Measurements from ENCODE around the gene UVSSA.

UVSSA gene

DNA sequence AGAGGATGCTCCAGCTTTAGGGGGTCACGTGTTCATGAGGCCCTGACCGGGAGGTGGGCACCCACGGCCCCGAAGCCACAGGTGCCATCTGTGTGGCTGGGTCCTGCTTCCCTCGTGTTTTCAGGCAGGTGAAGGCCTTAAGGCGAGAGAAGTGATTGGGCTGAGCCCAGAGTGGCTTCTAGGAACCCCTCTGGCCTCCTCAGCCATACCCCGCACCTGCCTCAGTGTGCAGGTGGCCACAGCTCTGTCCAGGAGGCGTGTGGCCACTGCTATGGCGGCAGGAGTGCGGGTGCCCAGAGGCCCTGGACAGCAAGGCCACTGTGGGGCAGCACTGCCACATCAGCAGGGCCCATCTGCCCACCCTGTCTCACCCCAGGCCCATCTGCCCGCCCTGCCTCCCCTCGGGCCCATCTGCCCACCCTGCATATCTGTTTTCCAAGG is 34.2 kb downstream of the UVSSA start:
- DNase-seq (ENCODE audit: low spot score), result no peak
- in situ Hi-C loops (cut with MboI; ENCODE audit: low sequenced_read_pairs, unreplicated experiment), result no loop called here
- TF ChIP-seq, protein P1, sequence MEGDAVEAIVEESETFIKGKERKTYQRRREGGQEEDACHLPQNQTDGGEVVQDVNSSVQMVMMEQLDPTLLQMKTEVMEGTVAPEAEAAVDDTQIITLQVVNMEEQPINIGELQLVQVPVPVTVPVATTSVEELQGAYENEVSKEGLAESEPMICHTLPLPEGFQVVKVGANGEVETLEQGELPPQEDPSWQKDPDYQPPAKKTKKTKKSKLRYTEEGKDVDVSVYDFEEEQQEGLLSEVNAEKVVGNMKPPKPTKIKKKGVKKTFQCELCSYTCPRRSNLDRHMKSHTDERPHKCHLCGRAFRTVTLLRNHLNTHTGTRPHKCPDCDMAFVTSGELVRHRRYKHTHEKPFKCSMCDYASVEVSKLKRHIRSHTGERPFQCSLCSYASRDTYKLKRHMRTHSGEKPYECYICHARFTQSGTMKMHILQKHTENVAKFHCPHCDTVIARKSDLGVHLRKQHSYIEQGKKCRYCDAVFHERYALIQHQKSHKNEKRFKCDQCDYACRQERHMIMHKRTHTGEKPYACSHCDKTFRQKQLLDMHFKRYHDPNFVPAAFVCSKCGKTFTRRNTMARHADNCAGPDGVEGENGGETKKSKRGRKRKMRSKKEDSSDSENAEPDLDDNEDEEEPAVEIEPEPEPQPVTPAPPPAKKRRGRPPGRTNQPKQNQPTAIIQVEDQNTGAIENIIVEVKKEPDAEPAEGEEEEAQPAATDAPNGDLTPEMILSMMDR (IDR thresholded peaks at IDR 0.05; ENCODE audit: borderline replicate concordance, control extremely low read depth, extremely low read depth, insufficient read depth, missing control alignments), result no peak

DNA sequence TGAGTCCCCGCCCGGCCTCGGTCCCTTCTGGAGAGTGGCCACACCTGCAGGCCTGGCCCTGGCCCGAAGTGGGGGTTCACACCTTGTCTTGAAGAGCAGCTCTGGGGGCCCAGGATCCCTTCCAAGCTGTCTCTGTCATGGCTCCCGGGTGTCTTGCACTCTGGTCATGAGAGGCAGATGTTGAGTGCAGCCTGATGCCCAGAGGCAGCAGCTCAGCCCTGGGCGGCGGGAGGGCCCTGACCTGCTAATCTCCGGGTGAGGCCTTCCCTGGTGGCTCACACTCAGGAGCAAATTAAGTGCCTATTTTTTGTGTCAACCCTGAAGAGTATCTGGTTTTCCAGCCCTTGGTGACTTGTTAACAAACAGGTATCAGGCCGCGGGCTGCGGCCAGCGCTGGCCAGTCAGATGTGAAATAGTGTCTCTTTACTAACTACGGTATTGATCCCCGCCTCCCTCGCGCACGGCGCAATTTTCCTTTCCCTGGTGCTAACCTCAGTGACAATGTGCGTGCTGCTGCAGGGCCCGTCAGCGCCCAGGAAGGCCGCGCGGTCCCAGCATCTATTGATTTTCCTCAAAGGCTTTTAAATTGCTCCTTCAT is 35.0 kb downstream of the UVSSA start:
- no peak for DNase-seq (ENCODE audit: low spot score)
- in situ Hi-C loops (cut with MboI; ENCODE audit: low sequenced_read_pairs, unreplicated experiment), result no loop called here
- TF ChIP-seq, protein P1 (IDR thresholded peaks at IDR 0.05; ENCODE audit: borderline replicate concordance, control extremely low read depth, extremely low read depth, insufficient read depth, missing control alignments), result no peak

DNA sequence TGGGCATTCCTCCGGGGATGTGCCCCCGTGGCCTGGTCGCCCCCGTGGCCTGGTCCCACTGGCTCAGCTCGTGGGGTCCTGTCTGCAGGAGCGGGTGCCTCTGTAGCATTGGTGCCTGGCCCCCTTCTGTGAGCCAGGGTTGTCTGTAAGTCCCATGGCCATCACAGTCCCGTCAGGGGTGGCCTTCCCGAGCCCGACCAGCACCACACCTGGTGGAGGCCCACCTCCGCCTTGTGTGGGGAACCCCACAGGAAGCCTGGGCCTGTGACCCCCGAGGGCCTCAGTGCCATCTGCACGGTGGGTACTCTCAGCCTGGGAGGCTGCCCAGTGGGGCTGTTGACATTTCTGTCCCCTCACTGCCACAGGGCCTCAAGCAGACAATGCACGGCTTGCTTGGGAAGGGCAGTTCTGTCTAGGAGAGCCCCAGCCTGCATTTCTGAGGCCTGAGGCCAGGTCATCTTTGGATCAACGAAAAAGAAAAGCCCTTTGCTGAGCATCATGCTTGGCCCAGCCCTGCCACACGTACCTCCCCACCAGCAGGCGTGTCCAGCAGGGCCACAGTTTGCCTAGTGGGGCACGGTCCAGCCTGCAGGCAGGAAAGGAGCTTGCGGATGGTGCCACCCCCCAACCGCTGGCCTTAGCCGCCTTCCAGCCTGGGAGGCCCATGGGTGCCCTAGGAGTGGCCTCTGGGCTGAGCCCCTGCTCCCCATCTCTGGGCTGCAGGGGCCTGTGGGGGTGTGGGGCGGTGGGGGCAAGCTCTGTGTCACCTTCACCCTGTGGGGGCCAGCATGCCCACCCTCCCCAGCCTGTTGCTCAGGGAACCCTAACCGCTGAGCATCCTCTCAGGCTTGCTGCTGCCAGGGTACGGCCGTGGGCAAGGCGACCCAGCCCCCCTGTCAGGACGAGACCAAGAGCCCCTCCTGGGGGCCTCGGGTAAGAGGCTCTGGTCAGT is 36.0 kb downstream of the UVSSA start:
- in situ Hi-C loops (cut with MboI; ENCODE audit: low sequenced_read_pairs, unreplicated experiment), result no loop called here
- TF ChIP-seq, protein P1 (IDR thresholded peaks at IDR 0.05; ENCODE audit: borderline replicate concordance, control extremely low read depth, extremely low read depth, insufficient read depth, missing control alignments), result no peak
- DNase-seq (ENCODE audit: low spot score), result no peak

DNA sequence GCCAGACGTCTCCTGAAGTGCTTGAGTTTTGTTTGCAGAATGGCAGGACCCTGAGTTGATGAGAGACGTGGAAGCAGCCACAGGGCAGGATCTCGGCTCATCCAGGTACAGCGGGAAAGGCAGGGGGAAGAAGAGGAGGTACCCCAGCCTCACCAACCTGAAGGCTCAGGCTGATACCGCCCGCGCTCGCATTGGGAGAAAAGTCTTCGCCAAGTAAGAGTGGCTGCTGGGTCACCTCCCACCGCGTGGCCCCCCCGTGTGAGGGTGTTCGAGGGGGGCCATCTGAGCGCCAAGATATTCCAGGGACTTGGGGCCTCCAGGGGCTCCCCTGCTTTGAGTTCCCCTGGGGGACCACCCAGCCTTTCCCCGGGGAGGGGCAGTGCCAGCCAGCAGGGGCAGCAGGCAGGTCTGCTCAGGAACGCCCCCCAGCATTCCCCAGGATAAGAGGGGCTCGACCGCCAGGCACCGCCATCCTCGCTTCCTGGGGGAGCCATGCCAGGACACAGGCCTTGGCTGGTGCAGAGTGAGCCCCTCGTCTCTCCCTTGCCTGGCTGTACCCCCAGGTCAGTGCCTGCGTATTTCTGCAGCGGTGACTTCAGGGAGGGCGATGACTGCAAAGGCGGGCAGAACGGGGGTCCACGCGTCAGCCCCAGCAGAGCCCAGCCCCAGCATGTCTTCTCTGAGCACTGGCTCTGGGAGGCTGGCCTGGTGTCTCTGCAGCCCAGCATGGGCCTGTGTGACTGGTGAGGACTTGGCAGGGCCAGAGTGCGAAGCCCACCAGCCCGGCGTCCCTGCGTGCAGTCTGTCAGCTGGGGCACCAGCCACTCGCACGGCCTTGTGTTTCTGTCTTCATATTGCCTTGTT is 37.0 kb downstream of the UVSSA start:
- no peak for DNase-seq (ENCODE audit: low spot score)
- TF ChIP-seq, protein P1 (IDR thresholded peaks at IDR 0.05; ENCODE audit: borderline replicate concordance, control extremely low read depth, extremely low read depth, insufficient read depth, missing control alignments), result no peak
- in situ Hi-C loops (cut with MboI; ENCODE audit: low sequenced_read_pairs, unreplicated experiment), result no loop called here

DNA sequence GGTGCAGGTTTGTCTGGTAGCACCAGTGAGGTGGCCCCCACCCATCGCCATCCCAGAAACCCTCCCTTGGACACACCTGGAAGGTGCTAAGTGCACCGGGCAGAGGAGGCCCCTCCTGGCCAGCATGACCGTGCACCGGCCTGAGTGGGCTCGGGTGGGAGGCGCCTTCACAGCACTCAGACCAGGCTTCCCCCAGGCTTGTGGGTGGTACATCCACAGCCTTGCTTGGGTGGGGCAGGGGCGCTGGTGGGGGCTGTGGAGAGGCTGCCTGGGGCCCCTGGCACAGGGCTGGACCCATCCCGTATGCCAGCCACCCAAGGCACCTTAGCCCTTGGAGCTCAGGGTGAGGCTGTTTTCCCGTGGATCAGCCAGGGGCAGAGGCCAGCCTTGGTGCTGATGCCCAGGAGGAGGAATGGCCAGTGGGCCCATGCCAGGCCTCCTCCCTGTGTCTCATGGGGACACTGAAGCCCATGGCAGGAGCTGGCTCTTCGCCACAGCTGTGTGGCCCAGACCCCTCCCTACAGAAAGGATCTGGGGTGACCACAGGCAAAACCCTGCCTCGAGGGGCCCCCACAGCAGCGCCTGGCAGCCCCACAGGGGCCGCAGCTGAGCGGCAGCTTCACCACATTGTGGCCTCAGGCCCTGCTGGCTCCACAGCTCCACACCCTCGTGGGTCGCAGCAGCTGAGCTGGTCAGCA is 37.8 kb downstream of the UVSSA start:
- TF ChIP-seq, protein P1 (IDR thresholded peaks at IDR 0.05; ENCODE audit: borderline replicate concordance, control extremely low read depth, extremely low read depth, insufficient read depth, missing control alignments), result no peak
- in situ Hi-C loops (cut with MboI; ENCODE audit: low sequenced_read_pairs, unreplicated experiment), result no loop called here
- DNase-seq (ENCODE audit: low spot score), result no peak

Measured in GM13976 (cell line).